Rectal smooth muscle tissue (tissue), 1 donor: ENCODE data around the gene SLC4A2.
A peak's percentile ranks its signal among the peaks of the same experiment; 100 is the strongest.
"Not testable (repeated sequence)": the region's sequence is repeated elsewhere in the genome, so short reads cannot be mapped to it uniquely, and the experiment has no call there.

Experiments used
- H3K27ac ChIP-seq: one replicate; pipeline ENCODE4 v1.7.0; 2013; ENCODE audit warnings: low read depth, low read length, inconsistent platforms
- H3K27me3 ChIP-seq: one replicate; pipeline ENCODE4 v1.7.0; 2013; ENCODE audit warnings: low read length; ENCODE audit not compliant: control insufficient read depth, insufficient read depth
- H3K36me3 ChIP-seq: one replicate; pipeline ENCODE4 v1.7.0; 2013; ENCODE audit warnings: low read length; ENCODE audit not compliant: control insufficient read depth, insufficient read depth
- H3K4me1 ChIP-seq: one replicate; pipeline ENCODE4 v1.7.0; 2013; ENCODE audit warnings: low read length; ENCODE audit not compliant: control insufficient read depth, insufficient read depth
- H3K4me3 ChIP-seq: one replicate; pipeline ENCODE4 v1.7.0; 2013; ENCODE audit warnings: low read length
- H3K9ac ChIP-seq: one replicate; pipeline ENCODE4 v1.7.0; 2013; ENCODE audit warnings: low read length

SLC4A2 gene

DNA sequence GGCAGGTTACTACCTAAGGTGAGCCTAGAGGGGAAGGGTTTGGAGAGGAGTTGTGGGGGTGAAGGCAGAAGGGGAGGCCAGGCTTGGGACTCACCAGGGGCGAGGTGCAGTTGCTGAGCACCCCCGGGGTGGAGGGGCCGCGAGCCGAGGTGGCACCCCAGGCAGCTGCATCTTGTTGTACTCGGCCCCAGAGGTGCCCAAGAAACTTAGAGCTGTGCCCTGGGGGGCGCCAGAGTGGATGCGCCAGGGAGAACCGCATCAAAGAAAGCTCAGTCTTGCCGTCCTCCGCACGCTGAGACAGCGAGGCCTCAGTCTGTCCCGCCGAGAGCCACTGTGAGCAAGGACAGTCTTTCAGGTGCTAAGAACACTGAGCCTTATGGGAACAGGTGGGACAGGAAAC lies 42.4 kb upstream of the SLC4A2 start:
- no peaks in the 10 kb centered on the region for H3K36me3 ChIP-seq
- H3K27me3 ChIP-seq, result peaks cover 23% of the 10 kb centered on the region
- no peak overlapping the region for H3K27ac ChIP-seq
- no peak overlapping the region for H3K9ac ChIP-seq
- peaks cover 6% of the 10 kb centered on the region for H3K4me1 ChIP-seq
- H3K4me3 ChIP-seq, result no peak overlapping the region

- peaks cover 6% of the 10 kb centered on the region for H3K4me1 ChIP-seq
- H3K4me3 ChIP-seq, result peak overlapping the region; percentile 47
- peaks cover 23% of the 10 kb centered on the region for H3K27me3 ChIP-seq
Observed at GRCh38 chr7:151017370-151017952, 41.9 kb upstream of the SLC4A2 start.

GRCh38 chr7:151017953-151018420 lies 41.4 kb upstream of the SLC4A2 start:
- Histone ChIP-seq H3K4me3 (peak overlapping the region; percentile 47), H3K4me1 (peaks cover 6% of the 10 kb centered on the region), H3K36me3 (no peaks in the 10 kb centered on the region), H3K9ac (no peak overlapping the region), H3K27ac (no peak overlapping the region), H3K27me3 (peaks cover 23% of the 10 kb centered on the region)

More at GRCh38 chr7:151017370-151017952, 41.9 kb upstream of the SLC4A2 start:
- H3K36me3 ChIP-seq, result no peaks in the 10 kb centered on the region
- no peak overlapping the region for H3K27ac ChIP-seq
- no peak overlapping the region for H3K9ac ChIP-seq

DNA sequence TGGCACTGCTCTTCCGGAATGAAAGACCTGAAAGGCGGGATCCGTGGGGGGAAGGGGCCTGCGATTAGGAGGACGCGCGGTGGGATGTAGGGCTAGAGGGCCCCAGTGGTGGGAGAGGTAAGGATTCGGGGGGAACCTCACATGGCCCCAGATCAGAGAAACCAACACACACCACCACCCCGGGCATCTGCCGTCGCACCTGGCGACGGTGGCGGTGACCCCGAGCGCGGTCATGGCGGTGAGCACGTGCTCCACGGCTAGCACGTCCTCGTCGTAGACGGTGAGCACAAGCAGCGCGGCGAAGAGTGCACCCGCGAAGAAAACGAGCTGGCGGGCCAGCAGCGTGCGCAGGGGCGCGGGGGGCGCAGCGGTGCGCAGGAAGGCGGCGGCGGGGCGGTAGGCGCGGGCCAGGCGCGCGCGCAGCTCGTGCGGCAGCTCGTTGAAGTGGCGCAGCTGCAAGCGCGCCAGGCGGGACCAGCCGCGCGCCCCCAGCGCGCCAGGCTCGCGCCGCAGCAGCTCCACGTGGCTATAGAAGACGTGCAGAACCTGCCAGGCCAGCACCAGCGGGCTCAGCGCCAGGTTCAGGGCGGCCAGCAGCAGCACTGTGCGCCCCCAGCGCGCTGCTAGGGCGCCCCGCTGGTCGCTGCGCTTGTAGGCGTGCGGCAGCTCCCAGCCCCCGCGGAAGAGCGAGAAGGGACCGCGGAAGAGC lies 40.8 kb upstream of the SLC4A2 start:
- H3K4me1 ChIP-seq, result peaks cover 6% of the 10 kb centered on the region
- H3K36me3 ChIP-seq, result no peaks in the 10 kb centered on the region
- peak overlapping the region; percentile 39 for H3K4me3 ChIP-seq
- H3K9ac ChIP-seq, result no peak overlapping the region
- H3K27me3 ChIP-seq, result peaks cover 23% of the 10 kb centered on the region
- no peak overlapping the region for H3K27ac ChIP-seq

- no peak overlapping the region for H3K27ac ChIP-seq
- H3K4me3 ChIP-seq, result peak overlapping the region; percentile 39
- peaks cover 6% of the 10 kb centered on the region for H3K4me1 ChIP-seq
- H3K36me3 ChIP-seq, result no peaks in the 10 kb centered on the region
- H3K27me3 ChIP-seq, result peaks cover 20% of the 10 kb centered on the region
- H3K9ac ChIP-seq, result no peak overlapping the region
Observed at GRCh38 chr7:151019130-151019447, 40.3 kb upstream of the SLC4A2 start.

DNA sequence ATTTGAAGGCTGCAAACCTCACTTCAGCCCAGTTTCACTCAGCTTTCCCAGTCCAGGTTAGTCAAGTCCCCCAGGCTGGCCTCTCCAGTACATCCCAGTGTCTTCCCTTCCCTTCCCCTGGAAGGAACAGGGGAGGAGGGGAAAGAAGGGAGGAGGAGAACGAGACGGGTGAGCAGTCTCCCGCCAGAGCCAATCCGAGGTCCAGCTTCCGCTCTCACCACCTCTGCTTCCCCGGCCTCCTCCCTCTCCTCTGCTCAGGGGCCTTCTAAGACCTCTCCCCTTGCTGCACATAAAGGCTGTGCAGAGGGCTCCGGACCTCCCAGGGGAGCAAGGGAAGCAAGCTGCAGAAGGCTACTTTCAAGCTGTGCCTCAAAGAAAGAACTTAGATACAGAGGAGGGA lies 39.2 kb upstream of the SLC4A2 start:
- Histone ChIP-seq H3K36me3 (no peaks in the 10 kb centered on the region), H3K4me1 (peaks cover 6% of the 10 kb centered on the region), H3K9ac (no peak overlapping the region), H3K4me3 (no peak overlapping the region), H3K27ac (no peak overlapping the region), H3K27me3 (peaks cover 19% of the 10 kb centered on the region)

DNA sequence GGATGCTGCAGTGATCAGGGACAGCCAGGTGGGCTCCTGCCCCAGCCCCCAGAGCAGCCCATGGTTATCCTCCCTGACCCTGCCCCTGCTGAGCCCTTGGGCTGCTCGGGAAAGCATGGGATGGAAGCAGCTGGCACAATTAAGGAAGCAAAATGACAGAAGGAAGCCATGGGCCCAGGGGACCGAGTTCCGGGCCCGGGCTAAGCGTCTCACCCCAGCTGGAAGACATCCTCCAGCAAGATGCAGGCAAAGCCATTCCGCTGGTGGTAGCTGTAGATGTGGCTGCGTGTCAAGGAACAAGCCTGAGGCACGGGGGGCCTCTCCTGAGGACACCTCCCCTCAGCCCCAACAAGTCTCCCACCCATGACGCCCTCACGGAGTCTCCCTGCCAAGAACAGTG lies 36.2 kb upstream of the SLC4A2 start:
- Histone ChIP-seq H3K4me1 (peaks cover 3% of the 10 kb centered on the region), H3K27ac (no peak overlapping the region), H3K9ac (no peak overlapping the region), H3K36me3 (no peaks in the 10 kb centered on the region), H3K4me3 (no peak overlapping the region), H3K27me3 (peaks cover 6% of the 10 kb centered on the region)

GRCh38 chr7:151024435-151025056 lies 34.8 kb upstream of the SLC4A2 start, which contains the start of gene ATG9B:
ATG9B (minus strand) TSS chr7:151024494; CDS start chr7:151024423, 71 bp downstream.
- Histone ChIP-seq H3K4me1 (peaks cover 2% of the 10 kb centered on the region), H3K27ac (no peak within 1 kb of the TSS), H3K36me3 (no peaks in the 10 kb centered on the region), H3K4me3 (no peak within 1 kb of the TSS), H3K9ac (no peak within 1 kb of the TSS), H3K27me3 (peaks cover 3% of the 10 kb centered on the region)

GRCh38 chr7:151025924-151026671 lies 33.3 kb upstream of the SLC4A2 start:
- peaks cover 2% of the 10 kb centered on the region for H3K4me1 ChIP-seq
- H3K27me3 ChIP-seq, result no peaks in the 10 kb centered on the region
- no peaks in the 10 kb centered on the region for H3K36me3 ChIP-seq
- H3K9ac ChIP-seq, result no peak overlapping the region
- no peak overlapping the region for H3K27ac ChIP-seq
- no peak overlapping the region for H3K4me3 ChIP-seq

DNA sequence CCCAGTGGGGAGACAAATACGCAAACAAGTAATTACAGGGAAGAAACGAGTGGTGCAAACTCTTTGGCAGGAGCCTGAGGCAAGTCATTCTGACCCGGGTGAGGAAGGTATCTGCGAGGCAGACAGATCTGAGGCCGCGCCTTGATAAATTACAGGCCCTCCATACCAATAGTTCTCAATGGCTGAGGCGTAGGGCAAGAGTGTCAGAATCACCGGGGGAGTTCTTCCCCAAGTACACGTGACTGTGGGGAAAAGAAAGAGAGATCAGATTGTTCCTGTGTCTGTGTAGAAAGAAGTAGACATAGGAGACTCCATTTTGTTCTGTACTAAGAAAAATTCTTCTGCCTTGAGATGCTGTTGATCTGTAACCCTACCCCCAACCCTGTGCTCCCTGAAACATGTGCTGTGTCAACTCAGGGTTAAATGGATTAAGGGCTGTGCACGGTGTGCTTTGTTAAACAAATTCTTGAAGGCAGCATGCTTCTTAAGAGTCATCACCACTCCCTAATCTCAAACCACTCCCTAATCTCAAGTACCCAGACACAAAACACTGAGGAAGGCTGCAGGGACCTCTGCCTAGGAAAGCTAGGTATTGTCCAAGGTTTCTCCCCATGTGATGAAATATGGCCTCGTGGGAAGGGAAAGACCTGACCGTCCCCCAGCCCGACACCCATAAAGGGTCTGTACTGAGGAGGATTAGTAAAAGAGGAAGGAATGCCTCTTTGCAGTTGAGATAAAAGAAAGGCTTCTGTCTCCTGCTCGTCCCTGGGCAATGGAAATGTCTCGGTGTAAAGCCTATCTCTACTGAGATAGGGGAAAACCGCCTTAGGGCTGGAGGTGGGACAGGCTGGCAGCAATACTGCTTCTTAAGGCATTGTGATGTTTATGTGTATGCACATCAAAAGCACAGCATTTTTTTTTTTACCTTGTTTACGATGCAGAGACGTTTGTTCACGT lies 32.3 kb upstream of the SLC4A2 start:
- H3K36me3 ChIP-seq, H3K9ac ChIP-seq, H3K4me3 ChIP-seq, H3K4me1 ChIP-seq, H3K27me3 ChIP-seq, H3K27ac ChIP-seq: not testable (repeated sequence)

- H3K27ac ChIP-seq, result peak overlapping the region; percentile 51
- not testable (repeated sequence) for H3K27me3 ChIP-seq, H3K36me3 ChIP-seq, H3K4me1 ChIP-seq
- peak overlapping the region; percentile 49 for H3K9ac ChIP-seq
- H3K4me3 ChIP-seq, result peak overlapping the region; percentile 83
Observed at GRCh38 chr7:151027728-151028130, 31.7 kb upstream of the SLC4A2 start.
